CD4-positive, alpha-beta T cell treated with Interferon gamma for 1 hour (primary cell): ENCODE results near the gene HSDL2.
"Not testable (repeated sequence)": the region's sequence is repeated elsewhere in the genome, so short reads cannot be mapped to it uniquely, and the experiment has no call there.

Source experiments
- DNase-seq: peaks from one replicate; pipeline ENCODE4 v3.0.0-alpha.2; 2020

The HSDL2 gene

GRCh38 chr9:112401175-112401815, 21.4 kb downstream of the HSDL2 start:
- DNase-seq = no peak

DNA sequence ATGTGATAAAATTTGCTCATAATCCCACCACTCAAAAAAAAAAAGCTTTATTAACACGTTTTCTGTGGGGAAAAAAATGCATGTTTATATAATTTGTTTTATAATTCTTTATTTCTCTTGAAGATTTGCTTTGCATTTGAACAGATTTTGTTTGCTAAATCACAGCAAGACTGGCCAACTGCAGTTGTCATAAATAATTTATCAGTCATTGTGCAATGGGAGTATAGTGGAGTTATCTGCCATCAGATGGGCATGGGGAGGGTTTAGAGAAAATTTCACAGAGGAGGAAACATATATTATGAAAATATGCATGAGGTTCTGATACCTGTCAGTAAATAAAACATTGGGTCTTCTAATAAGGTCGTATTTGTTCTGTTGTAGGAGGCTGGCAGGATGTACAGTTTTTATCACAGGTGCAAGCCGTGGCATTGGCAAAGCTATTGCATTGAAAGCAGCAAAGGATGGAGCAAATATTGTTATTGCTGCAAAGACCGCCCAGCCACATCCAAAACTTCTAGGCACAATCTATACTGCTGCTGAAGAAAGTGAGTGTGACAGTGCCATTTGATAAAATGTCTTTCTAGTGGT, 23.8 kb downstream of the HSDL2 start:
- DNase-seq = no peak

- no peak for DNase-seq
Observed at GRCh38 chr9:112404508-112404932, 24.6 kb downstream of the HSDL2 start.

DNA sequence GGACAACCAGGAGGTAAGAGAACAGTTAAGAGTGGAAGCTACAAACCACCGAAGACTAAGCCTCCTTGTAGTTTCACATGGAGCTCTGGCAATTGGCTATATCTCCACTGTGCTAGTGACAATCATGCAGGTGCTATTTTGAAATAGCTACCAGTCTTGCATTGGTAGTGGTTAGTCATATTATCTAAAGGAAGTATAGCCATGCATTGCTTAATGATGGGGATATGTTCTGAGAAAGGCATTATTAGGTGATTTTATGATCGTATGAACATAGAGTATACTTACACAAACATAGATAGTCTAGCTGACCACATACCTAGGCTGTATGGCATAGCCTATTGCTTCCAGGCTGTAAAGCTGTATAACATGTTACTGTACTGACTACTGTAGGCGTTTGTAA, 28.4 kb downstream of the HSDL2 start:
- no peak for DNase-seq

DNA sequence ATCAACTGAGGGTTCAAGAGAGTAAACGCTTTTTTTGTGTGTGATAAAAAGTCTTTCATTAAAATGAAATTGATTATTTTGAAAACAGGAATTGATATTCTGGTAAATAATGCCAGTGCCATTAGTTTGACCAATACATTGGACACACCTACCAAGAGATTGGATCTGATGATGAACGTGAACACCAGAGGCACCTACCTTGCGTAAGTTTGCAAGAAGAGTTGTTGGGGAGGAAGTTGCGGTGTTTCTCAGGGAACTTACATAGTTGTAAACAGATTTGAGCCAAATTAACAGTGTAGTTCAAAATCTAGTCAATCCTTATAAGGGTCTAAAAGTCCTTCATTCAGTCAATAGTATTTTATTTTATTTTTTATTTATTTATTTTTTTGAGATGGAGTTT, 28.9 kb downstream of the HSDL2 start:
- no peak for DNase-seq

GRCh38 chr9:112409758-112410157, 29.9 kb downstream of the HSDL2 start:
- DNase-seq = no peak

DNA sequence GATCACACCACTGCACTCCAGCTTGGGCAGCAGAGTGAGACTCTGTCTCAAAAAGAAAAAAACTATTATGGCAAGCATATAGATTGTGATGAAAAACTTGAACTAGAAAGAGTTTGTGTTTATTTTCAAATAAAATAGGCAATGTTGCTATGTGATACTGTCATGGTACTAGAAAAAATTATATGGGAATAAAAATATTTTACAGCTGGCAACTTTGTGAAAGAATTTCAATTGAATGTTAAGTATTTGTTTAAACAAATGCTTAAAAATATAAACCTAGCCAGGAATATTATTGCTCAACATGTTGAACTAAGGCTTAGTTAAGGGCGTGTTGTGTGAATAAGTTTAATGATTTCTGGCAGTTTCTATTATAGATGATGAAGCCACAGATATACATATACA, 31.7 kb downstream of the HSDL2 start:
- DNase-seq = no peak

DNA sequence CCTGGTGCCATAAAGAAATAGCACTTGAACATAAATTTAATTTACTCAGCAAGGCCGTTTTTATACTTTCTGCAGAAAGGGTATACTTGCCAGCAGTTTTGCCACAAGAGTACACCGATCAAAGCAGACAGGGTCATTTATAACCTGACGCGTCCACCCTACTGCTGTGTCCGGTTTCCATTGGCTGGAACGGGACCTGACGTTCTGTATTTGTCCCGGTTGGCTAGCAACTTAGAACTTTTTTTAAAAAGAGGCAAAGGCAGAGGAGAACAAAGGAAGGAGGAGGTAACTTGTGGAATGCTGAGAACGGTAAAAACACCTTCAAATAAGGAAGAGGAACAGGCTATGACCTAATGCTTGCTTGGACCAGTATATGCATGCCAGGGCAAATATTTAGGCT, 33.8 kb downstream of the HSDL2 start:
- DNase-seq = not testable (repeated sequence)

GRCh38 chr9:112420208-112420607, 40.3 kb downstream of the HSDL2 start:
- DNase-seq = no peak

DNA sequence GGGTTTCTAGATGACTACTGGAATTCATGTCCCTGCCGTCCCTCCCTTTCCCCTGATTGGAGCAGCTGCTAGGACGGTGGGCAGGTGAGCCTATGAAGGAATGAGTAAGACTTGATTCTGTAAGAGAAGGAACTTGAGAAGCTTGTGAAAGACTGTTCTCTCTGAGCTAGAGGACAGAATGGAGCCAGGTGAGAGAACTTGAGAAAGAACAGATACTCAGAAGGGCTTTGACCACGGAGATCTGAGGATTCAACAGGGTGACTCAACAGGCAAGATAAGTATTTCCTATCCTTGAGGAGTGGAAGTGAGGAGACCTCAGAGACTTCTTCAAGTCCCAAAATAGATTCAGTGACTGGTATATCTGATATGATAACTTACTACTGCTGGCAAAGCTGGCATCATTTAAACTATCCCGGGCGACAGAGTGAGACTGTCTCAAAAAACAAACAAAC, 41.9 kb downstream of the HSDL2 start:
- no peak for DNase-seq

GRCh38 chr9:112422417-112423148, 42.7 kb downstream of the HSDL2 start:
- DNase-seq = no peak

DNA sequence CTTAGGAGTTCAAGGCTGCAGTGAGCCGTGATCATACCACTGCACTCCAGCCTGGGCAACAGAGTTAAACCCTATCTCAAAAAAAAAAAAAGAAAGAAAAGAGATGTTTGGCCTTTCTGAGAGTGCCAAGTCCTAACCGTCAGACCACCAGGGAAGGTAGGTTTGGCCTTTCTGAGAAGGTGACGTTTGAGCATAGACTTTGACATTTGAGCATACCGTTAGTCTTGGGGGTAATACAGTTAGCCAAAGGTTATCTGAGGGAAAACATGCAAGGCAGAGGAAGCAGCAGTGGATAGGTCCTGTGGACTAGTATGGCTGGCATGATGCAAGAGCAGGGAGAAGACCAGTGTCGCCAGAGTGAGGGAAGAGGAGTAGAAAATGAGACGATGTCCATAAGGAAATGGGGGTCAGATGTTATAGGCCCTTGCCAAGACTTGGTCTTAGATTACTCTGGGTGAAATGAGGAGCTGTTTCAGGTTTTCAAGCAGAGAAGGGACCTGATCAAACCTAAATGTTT, 50.2 kb downstream of the HSDL2 start:
- DNase-seq = no peak

DNA sequence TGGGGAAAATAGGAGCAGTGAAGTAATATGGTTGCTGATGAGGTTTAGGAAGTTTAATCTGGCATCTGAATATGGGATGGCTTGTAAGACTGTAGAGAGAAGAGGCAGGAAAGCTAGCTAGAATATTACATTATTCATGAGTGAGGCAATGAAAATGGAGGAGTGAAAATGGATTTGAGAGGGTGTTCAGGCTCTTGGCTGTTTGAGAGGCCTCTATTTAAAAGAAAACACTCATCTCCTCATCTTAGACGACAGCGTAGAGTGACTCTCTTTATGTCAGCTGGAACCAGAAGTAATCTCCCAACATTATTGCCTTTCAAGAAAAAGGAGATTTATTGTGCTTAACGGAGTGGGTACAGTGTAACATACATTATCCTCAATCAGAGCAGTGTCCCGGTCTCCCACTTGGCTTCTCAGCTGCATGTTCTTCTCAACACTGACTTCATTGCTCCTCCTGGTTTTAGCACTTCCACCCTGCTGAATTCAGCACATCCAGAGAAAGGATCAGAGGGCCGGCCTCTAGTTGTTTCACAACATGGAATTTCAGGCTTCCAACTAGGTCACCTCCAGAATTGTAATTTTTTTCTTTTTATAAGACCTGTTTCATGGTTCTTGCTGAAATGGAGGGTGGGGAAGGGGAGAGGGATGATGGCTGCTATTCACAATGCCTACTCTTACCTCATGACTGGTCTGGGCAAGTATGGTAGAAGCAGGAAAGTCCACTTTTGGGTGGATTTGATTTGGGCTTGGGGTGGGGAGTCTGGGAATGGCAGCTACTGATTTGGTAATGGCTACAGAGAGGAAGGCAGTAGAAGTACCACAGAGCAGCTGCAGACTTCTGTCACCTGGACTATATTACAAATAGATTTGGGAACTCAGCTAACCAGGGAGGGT, 53.8 kb downstream of the HSDL2 start:
- no peak for DNase-seq

GRCh38 chr9:112434487-112434886, 54.6 kb downstream of the HSDL2 start:
- no peak for DNase-seq

DNA sequence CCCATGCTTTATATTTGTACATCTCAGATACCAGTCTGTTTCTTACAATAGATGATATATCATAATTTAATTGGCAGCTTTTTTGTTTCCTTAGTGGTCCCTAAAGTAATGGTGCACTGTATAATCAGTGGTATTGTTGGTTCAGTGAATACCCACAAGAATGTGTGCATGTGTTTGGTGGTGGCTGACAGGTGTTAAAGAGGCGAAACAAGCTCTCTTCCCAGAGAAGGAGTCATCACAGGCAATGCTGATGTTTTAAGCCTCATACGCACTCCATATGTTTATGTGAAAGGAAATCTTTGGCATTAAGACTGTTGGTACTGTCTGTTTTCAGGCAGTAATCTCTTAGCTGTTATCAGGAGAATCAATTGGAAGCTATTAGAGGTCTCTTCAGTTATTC, 57.5 kb downstream of the HSDL2 start:
- DNase-seq = no peak

GRCh38 chr9:112439171-112439570, 59.3 kb downstream of the HSDL2 start:
- DNase-seq = no peak

- DNase-seq = no peak
Observed at GRCh38 chr9:112439825-112440224, 59.9 kb downstream of the HSDL2 start.

DNA sequence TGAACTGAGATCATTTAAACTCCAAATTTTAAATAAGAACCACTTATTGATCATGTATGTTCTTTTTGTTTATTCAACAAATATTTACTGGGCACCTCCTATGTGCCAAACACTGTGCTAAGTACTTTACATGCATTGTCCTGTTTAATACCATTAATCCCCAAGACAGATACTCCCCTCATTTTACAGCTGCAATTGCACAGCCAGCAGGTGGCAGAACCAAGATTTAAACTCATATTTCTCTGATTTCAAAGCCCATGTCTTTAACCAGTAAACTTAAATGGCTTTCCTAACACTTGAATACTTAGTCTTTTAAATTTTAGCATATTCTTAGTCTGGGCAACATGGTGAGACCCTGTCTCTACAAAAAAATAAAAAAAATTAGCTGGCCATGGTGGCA, 63.3 kb downstream of the HSDL2 start:
- DNase-seq = peak; percentile 7

- DNase-seq = no peak
Observed at GRCh38 chr9:112443636-112444035, 63.7 kb downstream of the HSDL2 start.

GRCh38 chr9:112445196-112445595, 65.3 kb downstream of the HSDL2 start:
- DNase-seq = no peak

DNA sequence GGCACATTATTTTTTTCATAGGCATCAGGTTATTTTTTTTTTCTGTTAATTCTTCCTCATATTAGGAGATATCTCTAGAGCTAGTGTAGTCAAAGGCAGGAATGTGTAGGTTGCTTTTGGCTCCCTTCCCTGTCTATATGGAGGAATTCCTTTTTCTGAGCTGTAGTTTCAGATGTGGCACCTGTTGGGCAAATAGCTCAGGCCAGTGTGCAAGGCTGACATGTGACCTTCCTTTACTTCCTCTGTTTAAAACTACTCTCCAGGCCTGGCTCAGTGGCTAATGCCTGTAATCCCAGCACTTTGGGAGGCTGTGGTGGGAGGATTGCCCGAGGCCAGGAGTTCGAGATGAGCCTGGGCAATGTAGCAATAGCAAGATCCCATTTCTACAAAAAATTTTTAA, 66.2 kb downstream of the HSDL2 start:
- DNase-seq = no peak

GRCh38 chr9:112446526-112446925, 66.6 kb downstream of the HSDL2 start:
- DNase-seq = no peak

DNA sequence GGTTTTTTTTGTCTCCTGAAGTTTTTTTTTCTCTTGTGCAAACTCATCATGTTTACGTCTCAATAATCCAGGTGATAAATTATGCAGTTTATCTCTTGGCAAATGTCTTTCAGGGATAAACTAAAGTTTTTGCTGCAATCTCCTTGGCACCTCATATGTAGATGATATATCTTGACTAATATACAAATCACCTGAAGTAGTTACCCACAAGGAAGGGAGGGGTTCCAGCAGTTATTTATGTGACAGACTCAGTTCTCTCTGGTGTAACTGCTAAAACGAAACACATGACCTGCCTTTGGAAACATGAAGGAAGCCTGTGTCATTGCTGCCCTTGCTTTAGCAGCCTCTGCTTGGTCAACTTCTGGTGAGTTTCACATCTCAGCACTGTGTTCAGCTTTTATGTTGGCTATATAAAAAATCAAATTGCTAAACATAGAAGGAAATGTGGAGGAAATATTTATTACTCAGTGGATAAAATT, 67.4 kb downstream of the HSDL2 start:
- no peak for DNase-seq
